Thyroid gland (tissue), 4 donors: ENCODE results near the gene TMCC2.

ENCODE experiments used
- POLR2A ChIP-seq, 2 donors: fragments of 450-650 bp; IDR thresholded peaks; one replicate each; pipeline ENCODE4 v1.6.1; 2017; ENCODE audit warnings: antibody characterized with exemption in 2 of 2, mild to moderate bottlenecking in 2 of 2, moderate library complexity in 1 of 2
- TF ChIP-seq, protein P1 (sequence below), 6 experiments: fragments of 200-600 bp in 3 of 6; fragments of 450-650 bp in 3 of 6; sonication (generic) in 3 of 6; IDR thresholded peaks; one replicate each; pipeline ENCODE4 v1.5.1; 2016 to 2019; ENCODE audit warnings: antibody characterized with exemption in 6 of 6, mild to moderate bottlenecking in 2 of 6, inconsistent platforms in 1 of 6, moderate library complexity in 1 of 6

DNA sequence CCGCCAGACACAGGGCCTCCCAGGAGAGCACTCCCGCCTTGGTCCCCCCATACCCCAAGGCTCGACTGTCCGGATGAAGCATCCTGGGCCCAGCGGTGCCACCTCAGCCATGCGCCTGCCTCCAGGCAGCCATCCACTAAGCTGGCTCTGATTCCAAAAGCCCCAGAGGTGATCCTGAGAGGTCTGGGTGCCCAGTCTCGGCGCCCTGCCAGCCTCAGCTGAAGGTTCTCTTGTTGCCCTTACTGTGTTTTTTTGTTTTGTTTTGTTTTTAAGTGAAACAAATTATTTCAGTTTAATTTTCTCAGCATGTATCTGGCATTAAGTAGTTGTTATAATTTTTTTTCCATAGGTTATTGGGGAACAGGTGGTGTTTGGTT, 48.9 kb downstream of the TMCC2 start:
- TF ChIP-seq, protein P1, sequence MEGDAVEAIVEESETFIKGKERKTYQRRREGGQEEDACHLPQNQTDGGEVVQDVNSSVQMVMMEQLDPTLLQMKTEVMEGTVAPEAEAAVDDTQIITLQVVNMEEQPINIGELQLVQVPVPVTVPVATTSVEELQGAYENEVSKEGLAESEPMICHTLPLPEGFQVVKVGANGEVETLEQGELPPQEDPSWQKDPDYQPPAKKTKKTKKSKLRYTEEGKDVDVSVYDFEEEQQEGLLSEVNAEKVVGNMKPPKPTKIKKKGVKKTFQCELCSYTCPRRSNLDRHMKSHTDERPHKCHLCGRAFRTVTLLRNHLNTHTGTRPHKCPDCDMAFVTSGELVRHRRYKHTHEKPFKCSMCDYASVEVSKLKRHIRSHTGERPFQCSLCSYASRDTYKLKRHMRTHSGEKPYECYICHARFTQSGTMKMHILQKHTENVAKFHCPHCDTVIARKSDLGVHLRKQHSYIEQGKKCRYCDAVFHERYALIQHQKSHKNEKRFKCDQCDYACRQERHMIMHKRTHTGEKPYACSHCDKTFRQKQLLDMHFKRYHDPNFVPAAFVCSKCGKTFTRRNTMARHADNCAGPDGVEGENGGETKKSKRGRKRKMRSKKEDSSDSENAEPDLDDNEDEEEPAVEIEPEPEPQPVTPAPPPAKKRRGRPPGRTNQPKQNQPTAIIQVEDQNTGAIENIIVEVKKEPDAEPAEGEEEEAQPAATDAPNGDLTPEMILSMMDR (IDR thresholded peaks at IDR 0.05): no peak
- TF ChIP-seq POLR2A (IDR thresholded peaks at IDR 0.05): no peak
